Psoas muscle (tissue), 8 donors: ENCODE data around the gene DRP2. TPM values are rescaled to one million over a fixed set of nuclear protein-coding genes. Genes with fewer than 3 reads are reported as not detected.
"Not testable (repeated sequence)": the region's sequence is repeated elsewhere in the genome, so short reads cannot be mapped to it uniquely, and the experiment has no call there.

Experiments
- ATAC-seq, 4 donors: fragments of 200-7000 bp; cut with Tn5 transposase; one replicate each; pipeline ENCODE4 v1.9.1; 2020; ENCODE audit warnings: moderate library complexity in 3 of 4, mild to moderate bottlenecking in 2 of 4
- DNase-seq, 2 donors: peaks; one replicate each; pipeline ENCODE4 v3.0.0-alpha.2; 2020
- H3K27ac ChIP-seq: fragments of 200-600 bp; one replicate; pipeline ENCODE4 v1.8.0; 2022
- H3K27me3 ChIP-seq, 3 donors: fragments of 200-600 bp in 1 of 3; one replicate each; pipeline versions ENCODE4 v1.6.1 to v1.8.0; 2013 to 2022; ENCODE audit warnings: low read length in 2 of 3, mild to moderate bottlenecking in 2 of 3, moderate library complexity in 1 of 3; ENCODE audit not compliant: insufficient read depth in 3 of 3
- H3K36me3 ChIP-seq, 2 donors: fragments of 200-600 bp in 1 of 2; one replicate each; pipeline versions ENCODE4 v1.6.1 to v1.8.0; 2013 to 2022; ENCODE audit warnings: low read depth in 1 of 2, mild to moderate bottlenecking in 1 of 2, moderate library complexity in 1 of 2; ENCODE audit not compliant: insufficient read depth in 1 of 2
- H3K4me1 ChIP-seq: fragments of 200-600 bp; one replicate; pipeline ENCODE4 v1.8.0; 2022
- H3K4me3 ChIP-seq: fragments of 200-600 bp; one replicate; pipeline ENCODE4 v1.8.0; 2022; ENCODE audit warnings: mild to moderate bottlenecking
- H3K9me3 ChIP-seq: fragments of 200-600 bp; one replicate; pipeline ENCODE4 v1.8.0; 2022
- CTCF ChIP-seq: fragments of 200-600 bp; IDR thresholded peaks from one replicate; pipeline ENCODE4 v1.8.0; 2022; ENCODE audit warnings: antibody characterized with exemption
- WGBS, 3 donors: extraction: QIAGEN DNeasy Blood & Tissue Kit; methylation state at CpG; one replicate each; pipeline versions ENCODE4 v1.1.6 to v1.1.7; 2013; 5-methylcytosine and 5-hydroxymethylcytosine counted together
- intact Hi-C, 2 donors: fragments of 100-400 bp; cut with DNase I; formaldehyde crosslinking; loops; one replicate each; pipeline versions ENCODE4 v1.11.0 to v1.14.2; 2022
- long read RNA-seq, 2 donors: library from polyadenylated mRNA; unstranded; transcript quantifications; one replicate each; pipeline ENCODE4 v2.0.0, GENCODE V29; 2021
- polyA plus RNA-seq, 3 donors: library from polyadenylated mRNA; stranded (reverse); fragments of 200-250 nt; gene quantifications; one replicate each; pipeline ENCODE4 v1.2.3, GENCODE V29; 2013
- total RNA-seq, 4 donors: library from RNA; stranded (reverse); fragmentation: NEBNext Ultra II Directional in 2 of 4; extraction: Animal tissue kit (Norgen Biotek cat#: 25700) in 2 of 4; gene quantifications; one replicate each; pipeline versions ENCODE4 v1.2.1 to v1.2.4, GENCODE V29; 2021 to 2023
- donor health status: healthy with polysubstance abuse.
- donor health status: DM: no; HTN: no; CAD: no; lungs with moderate emphysema.
- donor health status: Bipolar disorder and iron deficiency.
- donor health status: healthy.
- donor health status: DM: yes; HTN: yes; CAD: no.
- donor health status: DM: no; HTN: no; CAD: no.
- donor health status: DM: no; HTN: no; CAD: no.
- donor health status: DM: yes; HTN: yes; CAD: no.

Gene DRP2
- under 1 TPM; 0.02 to 0.06 (median 0.03) TPM for total RNA-seq
- under 1 TPM; 0.07 to 0.09 (median 0.08) TPM for polyA plus RNA-seq
- long read RNA-seq, donor 1, result 0 reads
- long read RNA-seq, donor 2, result 0 reads

- Histone ChIP-seq H3K27ac (no peak within 1 kb of the TSS), H3K4me3 (no peak within 1 kb of the TSS), H3K27me3 (peaks cover 0 to 16% (median 0%) of the 10 kb centered on the region in 3 donors), H3K4me1 (no peaks in the 10 kb centered on the region), H3K9me3 (no peaks in the 10 kb centered on the region), H3K36me3 (no peaks in the 10 kb centered on the region)
- intact Hi-C loops, result no loop called here
- 56 to 72% (median 57%) methylated on average over 7 of the region's 7 CpGs for WGBS, 3 donors
- DNase-seq (no peak), ATAC-seq (no peak)
- no peak for TF ChIP-seq CTCF
These were observed at the start of gene DRP2 for GRCh38 chrX:101219116-101219863. TSS of gene DRP2 (plus strand) at chrX:101219786. CDS start at chrX:101231648, 11,862 bp downstream.

- ATAC-seq (no peak), DNase-seq (no peak)
- no peak overlapping the region for H3K27ac ChIP-seq
- H3K9me3 ChIP-seq, result no peaks in the 10 kb centered on the region
- WGBS, 3 donors, result 61 to 77% (median 72%) methylated on average over 4 of the region's 4 CpGs
- H3K4me1 ChIP-seq, result no peaks in the 10 kb centered on the region
- no peak for TF ChIP-seq CTCF
- no peaks in the 10 kb centered on the region for H3K36me3 ChIP-seq
- intact Hi-C loops, result no loop called here
- H3K27me3 ChIP-seq, result no peaks in the 10 kb centered on the region
- no peak overlapping the region for H3K4me3 ChIP-seq
These were observed 47.6 kb upstream of the DRP2 start for GRCh38 chrX:101171883-101172400.

GRCh38 chrX:101176439-101176838 lies 43.1 kb upstream of the DRP2 start:
- DNase-seq, result no peak
- WGBS, 3 donors, result 73 to 84% (median 83%) methylated on average over 3 of the region's 3 CpGs
- H3K27ac ChIP-seq, result no peak overlapping the region
- H3K36me3 ChIP-seq, result no peaks in the 10 kb centered on the region
- H3K27me3 ChIP-seq, result no peaks in the 10 kb centered on the region
- no peak for TF ChIP-seq CTCF
- no peaks in the 10 kb centered on the region for H3K9me3 ChIP-seq
- no peaks in the 10 kb centered on the region for H3K4me1 ChIP-seq
- H3K4me3 ChIP-seq, result no peak overlapping the region
- ATAC-seq, result no peak
- intact Hi-C loops, result no loop called here

GRCh38 chrX:101184876-101185275 lies 34.7 kb upstream of the DRP2 start:
- ATAC-seq, H3K27ac ChIP-seq, H3K9me3 ChIP-seq, H3K4me1 ChIP-seq, intact Hi-C loops, H3K4me3 ChIP-seq, DNase-seq, H3K36me3 ChIP-seq, H3K27me3 ChIP-seq: not testable (repeated sequence)
- WGBS, 3 donors, result 40 to 59% (median 41%) methylated on average over 2 of the region's 2 CpGs

- H3K9me3 ChIP-seq, intact Hi-C loops, H3K4me1 ChIP-seq, H3K27ac ChIP-seq, H3K36me3 ChIP-seq, ATAC-seq, H3K27me3 ChIP-seq, H3K4me3 ChIP-seq, DNase-seq: not testable (repeated sequence)
- WGBS, 3 donors, result 54 to 76% (median 64%) methylated on average over 5 of the region's 5 CpGs
These were observed 31.6 kb upstream of the DRP2 start for GRCh38 chrX:101187961-101188360.
